H1 (cell line): ENCODE data around the gene C18orf63. TPM values are rescaled to one million over a fixed set of nuclear protein-coding genes. Genes with fewer than 3 reads are reported as not detected.

ENCODE experiments used
- CTCF ChIA-PET: fragments of 300-600 bp; sonication (Branson Sonifier 250); formaldehyde crosslinking; loops from one replicate; lab custom pipeline; 2021; ENCODE audit not compliant: partially characterized antibody; lab: Charles Lee
- POLR2A ChIA-PET: fragments of 300-600 bp; sonication (Branson Sonifier 250); formaldehyde crosslinking; loops from one replicate; lab custom pipeline; 2021; ENCODE audit warnings: inconsistent platforms; ENCODE audit not compliant: partially characterized antibody; lab: Charles Lee
- DNase-seq, 2 experiments: peaks; one replicate each; pipeline versions ENCODE4 v3.0.0 to v3.0.0-alpha.2; 2010 to 2022; ENCODE audit warnings: low spot score in 2 of 2, low read depth in 1 of 2, mixed read lengths in 1 of 2
- FAIRE-seq: peaks from 2 replicates; lab custom pipeline; 2011; peaks lifted over from hg19 to GRCh38; lab: Jason Lieb, UNC
- H2AFZ ChIP-seq: 2 replicates; pipeline ENCODE4 v1.8.1; 2012; ENCODE audit warnings: low read length, inconsistent platforms
- H2AK5ac ChIP-seq: 2 replicates; pipeline ENCODE4 v1.6.1; 2013; ENCODE audit warnings: low read depth, low read length
- H2BK120ac ChIP-seq: replicated peaks from 2 replicates; pipeline ENCODE3; 2013; ENCODE audit warnings: low read depth, low read length, inconsistent platforms
- H2BK12ac ChIP-seq: 2 replicates; pipeline ENCODE4 v1.6.1; 2013; ENCODE audit warnings: low read depth, low read length
- H2BK15ac ChIP-seq: 2 replicates; pipeline ENCODE4 v1.6.1; 2013; ENCODE audit warnings: low read length
- H2BK20ac ChIP-seq: 2 replicates; pipeline ENCODE4 v1.6.1; 2013; ENCODE audit warnings: low read length
- H2BK5ac ChIP-seq: 2 replicates; pipeline ENCODE4 v1.6.1; 2013; ENCODE audit warnings: low read depth, low read length
- H3K14ac ChIP-seq: 2 replicates; pipeline ENCODE4 v1.6.1; 2013; ENCODE audit warnings: inconsistent platforms; ENCODE audit not compliant: insufficient read length
- H3K18ac ChIP-seq: 2 replicates; pipeline ENCODE4 v1.6.1; 2013; ENCODE audit warnings: low read length; ENCODE audit errors: extremely low read depth
- H3K23ac ChIP-seq: 2 replicates; pipeline ENCODE4 v1.6.1; 2013; ENCODE audit warnings: inconsistent platforms; ENCODE audit not compliant: insufficient read length
- H3K23me2 ChIP-seq: 2 replicates; pipeline ENCODE4 v1.6.1; 2013; ENCODE audit warnings: low read depth, low read length
- H3K27ac ChIP-seq: 2 replicates; pipeline ENCODE4 v1.6.1; 2011; ENCODE audit warnings: low read depth, low read length, inconsistent platforms
- H3K27me3 ChIP-seq, 4 experiments: replicated peaks in 1 of 4; 1 replicate in 1 of 4; 2 replicates in 3 of 4; pipeline versions ENCODE4 v1.6.1 to v1.8.1; 2011 to 2013; ENCODE audit warnings: low read length in 3 of 4, mild to moderate bottlenecking in 3 of 4, inconsistent platforms in 2 of 4, mixed read lengths in 2 of 4, moderate library complexity in 1 of 4; ENCODE audit not compliant: control insufficient read depth in 3 of 4, insufficient read depth in 3 of 4; ENCODE audit errors: extremely low read depth in 1 of 4
- H3K36me3 ChIP-seq, 4 experiments: 2 replicates each; pipeline versions ENCODE4 v1.6.1 to v1.8.1; 2011 to 2013; ENCODE audit warnings: mild to moderate bottlenecking in 4 of 4, low read length in 3 of 4, moderate library complexity in 2 of 4, control low read depth in 1 of 4, inconsistent platforms in 1 of 4; ENCODE audit not compliant: insufficient read depth in 4 of 4, control insufficient read depth in 2 of 4
- H3K4ac ChIP-seq: replicated peaks from 2 replicates; pipeline ENCODE3; 2013; ENCODE audit warnings: low read length, low read depth, mixed read lengths, inconsistent platforms; ENCODE audit not compliant: insufficient read length
- H3K4me1 ChIP-seq, 4 experiments: replicated peaks in 1 of 4; 1 replicate in 1 of 4; 2 replicates in 3 of 4; pipeline versions ENCODE4 v1.6.1 to v1.8.1; 2011 to 2013; ENCODE audit warnings: low read length in 3 of 4, inconsistent platforms in 2 of 4, mixed read lengths in 1 of 4; ENCODE audit not compliant: insufficient read depth in 4 of 4, control insufficient read depth in 3 of 4
- H3K4me2 ChIP-seq, 2 experiments: 2 replicates each; pipeline versions ENCODE4 v1.6.1 to v1.8.1; 2011 to 2013; ENCODE audit warnings: low read depth in 2 of 2, low read length in 2 of 2, control low read depth in 1 of 2, inconsistent platforms in 1 of 2, mild to moderate bottlenecking in 1 of 2; ENCODE audit not compliant: insufficient read depth in 1 of 2
- H3K4me3 ChIP-seq, 4 experiments: fragments of 200-600, 300-600 bp in 1 of 4; sonication (generic), shearing (Covaris generic), sonication (Bioruptor Twin) in 1 of 4; 2 replicates each; pipeline versions ENCODE4 v1.5.1 to v1.8.1; 2011 to 2016; ENCODE audit warnings: low read length in 4 of 4, low read depth in 3 of 4, control low read depth in 2 of 4, inconsistent platforms in 2 of 4, mild to moderate bottlenecking in 2 of 4, mixed read lengths in 1 of 4, moderate library complexity in 1 of 4; ENCODE audit not compliant: insufficient read depth in 2 of 4; ENCODE audit errors: extremely low read depth in 1 of 4
- H3K56ac ChIP-seq: replicated peaks from 2 replicates; pipeline ENCODE3; 2013; ENCODE audit warnings: low read depth, mild to moderate bottlenecking, mixed read lengths, low read length, inconsistent platforms; ENCODE audit not compliant: insufficient read length
- H3K79me1 ChIP-seq: 2 replicates; pipeline ENCODE4 v1.6.1; 2013; ENCODE audit warnings: low read depth, low read length, control low read depth
- H3K79me2 ChIP-seq, 2 experiments: 2 replicates each; pipeline versions ENCODE4 v1.6.1 to v1.8.1; 2012 to 2013; ENCODE audit warnings: low read length in 2 of 2, mild to moderate bottlenecking in 2 of 2, inconsistent platforms in 1 of 2; ENCODE audit not compliant: insufficient read depth in 2 of 2, control insufficient read depth in 1 of 2
- H3K9ac ChIP-seq, 4 experiments: replicated peaks in 1 of 4; 1 replicate in 1 of 4; 2 replicates in 3 of 4; pipeline versions ENCODE4 v1.6.1 to v1.8.1; 2011 to 2013; ENCODE audit warnings: low read depth in 3 of 4, low read length in 3 of 4, control low read depth in 2 of 4, mild to moderate bottlenecking in 2 of 4, moderate library complexity in 2 of 4, inconsistent platforms in 1 of 4; ENCODE audit errors: extremely low read depth in 1 of 4
- H3K9me3 ChIP-seq, 2 experiments: 2 replicates each; pipeline versions ENCODE4 v1.6.1 to v1.8.1; 2012 to 2013; ENCODE audit warnings: mild to moderate bottlenecking in 2 of 2, moderate library complexity in 2 of 2, control low read depth in 1 of 2, inconsistent platforms in 1 of 2, low read depth in 1 of 2, low read length in 1 of 2, mixed read lengths in 1 of 2; ENCODE audit not compliant: insufficient read depth in 2 of 2
- H4K20me1 ChIP-seq, 2 experiments: replicated peaks in 1 of 2; 2 replicates each; pipeline versions ENCODE3 to v1.8.1; 2011 to 2013; ENCODE audit warnings: inconsistent platforms in 2 of 2, low read length in 2 of 2, mild to moderate bottlenecking in 1 of 2; ENCODE audit not compliant: insufficient read depth in 2 of 2, control insufficient read depth in 1 of 2
- H4K5ac ChIP-seq: 2 replicates; pipeline ENCODE4 v1.6.1; 2013; ENCODE audit warnings: low read length, low read depth, mixed read lengths, inconsistent platforms; ENCODE audit not compliant: insufficient read length
- H4K8ac ChIP-seq: 2 replicates; pipeline ENCODE4 v1.8.0; 2013; ENCODE audit warnings: mild to moderate bottlenecking, moderate library complexity, low read length, inconsistent platforms; ENCODE audit not compliant: insufficient read depth; ENCODE audit errors: extremely low read depth
- H4K91ac ChIP-seq: replicated peaks from 2 replicates; pipeline ENCODE3; 2013; ENCODE audit warnings: low read length, mixed read lengths, inconsistent platforms; ENCODE audit not compliant: insufficient read length
- ASH2L ChIP-seq: fragments of 200-600, 300-600 bp; sonication (generic); IDR thresholded peaks from one replicate; pipeline ENCODE4 v1.7.1; 2017; ENCODE audit warnings: low read length
- CHD1 ChIP-seq: IDR thresholded peaks from 2 replicates; pipeline ENCODE4 v1.6.1; 2012; ENCODE audit warnings: low read depth, low read length, improper control_type of control experiment
- CHD2 ChIP-seq: IDR thresholded peaks from 2 replicates; pipeline ENCODE4 v1.6.1; 2012; ENCODE audit warnings: low read length, improper control_type of control experiment
- CTBP2 ChIP-seq: IDR thresholded peaks from 2 replicates; pipeline ENCODE4 v1.7.0; 2011; ENCODE audit warnings: borderline replicate concordance, mild to moderate bottlenecking, moderate library complexity, mixed read lengths, low read length; ENCODE audit not compliant: insufficient read depth, insufficient read length
- EP300 ChIP-seq, 2 experiments: IDR thresholded peaks; 1 replicate in 1 of 2; 2 replicates in 1 of 2; pipeline ENCODE4 v1.6.1; 2011 to 2012; ENCODE audit warnings: low read depth in 2 of 2, low read length in 2 of 2, mild to moderate bottlenecking in 2 of 2, borderline replicate concordance in 1 of 2, inconsistent platforms in 1 of 2, moderate library complexity in 1 of 2
- JUND ChIP-seq: IDR thresholded peaks from 2 replicates; pipeline ENCODE4 v1.6.1; 2011; ENCODE audit warnings: mild to moderate bottlenecking, improper control_type of control experiment, low read length
- NRF1 ChIP-seq: IDR thresholded peaks from 2 replicates; pipeline ENCODE4 v1.6.1; 2011; ENCODE audit warnings: mild to moderate bottlenecking, low read depth, low read length, improper control_type of control experiment
- SP1 ChIP-seq: IDR thresholded peaks from 2 replicates; pipeline ENCODE4 v1.6.1; 2011; ENCODE audit warnings: low read depth, low read length
- SP2 ChIP-seq: IDR thresholded peaks from 2 replicates; pipeline ENCODE4 v1.6.1; 2012; ENCODE audit warnings: mild to moderate bottlenecking, low read length, inconsistent platforms
- SUZ12 ChIP-seq: fragments of 200-600 bp; sonication (generic); IDR thresholded peaks from 2 replicates; pipeline ENCODE4 v1.6.1; 2012; ENCODE audit warnings: mild to moderate bottlenecking, inconsistent platforms, low read length, moderate library complexity, mixed read lengths
- TCF12 ChIP-seq: IDR thresholded peaks from 2 replicates; pipeline ENCODE4 v1.6.1; 2011; ENCODE audit warnings: low read depth, mild to moderate bottlenecking, low read length
- polyA plus RNA-seq, 7 experiments: library from polyadenylated mRNA; depleted of rRNA in 3 of 7; stranded (reverse) in 5 of 7; unstranded in 2 of 7; fragments of >200 nt in 5 of 7; fragments of 200-250 nt in 2 of 7; gene quantifications; 1 replicate in 5 of 7; 2 replicates in 1 of 7; 4 replicates in 1 of 7; pipeline versions ENCODE4 v1.2.1 to v1.2.3, GENCODE V29; 2011 to 2013; ENCODE audit warnings: missing spikeins in 2 of 7, mixed read lengths in 2 of 7
- total RNA-seq: library from RNA; stranded (reverse); fragmentation: NEBNext Ultra II Directional; extraction: Animal tissue kit (Norgen Biotek cat#: 25700); gene quantifications from 2 replicates; pipeline ENCODE4 v1.2.1, GENCODE V29; 2021

The C18orf63 gene
- total and polyA plus RNA-seq, 2 of the 8 experiments (the other 6 are each of a cell fraction or from before 2014, with no cell fraction given) = not detected

DNA sequence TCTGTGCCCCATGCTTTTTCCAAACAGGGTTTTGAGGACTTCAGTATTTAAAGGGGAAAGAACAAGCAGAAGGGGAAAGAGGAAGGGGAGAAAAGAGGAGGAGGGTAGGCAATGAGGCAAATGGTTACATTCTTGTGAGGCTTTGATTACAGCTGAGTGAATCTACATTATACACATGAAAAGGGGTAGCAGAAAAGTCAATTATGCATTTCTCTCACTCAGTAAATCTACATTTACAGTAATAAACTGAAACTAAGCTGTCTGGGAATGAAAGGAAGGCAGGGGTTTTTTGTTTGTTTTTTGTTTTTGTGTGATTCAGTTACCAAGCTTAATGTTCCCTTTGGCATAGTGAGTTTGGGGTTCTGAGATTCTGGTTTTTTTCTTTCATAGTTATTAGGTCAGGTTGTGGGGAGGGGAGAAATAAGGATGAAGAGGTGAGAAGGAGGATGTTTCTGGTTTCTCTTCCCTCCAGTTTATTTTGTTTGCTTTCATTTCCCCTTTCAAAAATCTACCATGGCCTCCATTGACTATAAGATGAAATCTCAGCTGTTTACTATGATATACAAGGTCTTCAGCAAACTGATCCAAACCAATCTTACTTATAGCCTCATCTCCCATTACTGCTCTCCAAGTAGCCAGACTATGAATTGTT lies 18.7 kb downstream of the C18orf63 start:
- no peak overlapping the region for H2BK12ac ChIP-seq
- H3K79me1 ChIP-seq = no peaks in the 10 kb centered on the region
- no peak overlapping the region for H3K4me3 ChIP-seq
- no peak overlapping the region for H4K91ac ChIP-seq
- no peak for DNase-seq
- H4K20me1 ChIP-seq = no peaks in the 10 kb centered on the region
- no peak overlapping the region for H3K18ac ChIP-seq
- ChIA-PET CTCF (interaction anchor here (0.7 to 2.3 kb wide), 2 partner anchors 44 to 136 kb away, joined by 4 to 10 read pairs; no protein-coding TSS in a partner anchor), POLR2A (no interaction called here)
- no peak overlapping the region for H3K4ac ChIP-seq
- H2BK5ac ChIP-seq = no peak overlapping the region
- no peak overlapping the region for H3K14ac ChIP-seq
- no peak overlapping the region for H2BK120ac ChIP-seq
- H3K23me2 ChIP-seq = no peaks in the 10 kb centered on the region
- no peaks in the 10 kb centered on the region for H3K9me3 ChIP-seq
- H3K4me1 ChIP-seq = no peaks in the 10 kb centered on the region
- no peak overlapping the region for H2AK5ac ChIP-seq
- H3K27ac ChIP-seq = no peak overlapping the region
- H2BK15ac ChIP-seq = no peak overlapping the region
- H2AFZ ChIP-seq = peak overlapping the region; percentile 41; the same call in 1 of the 2 replicates
- H3K9ac ChIP-seq = no peak overlapping the region
- H4K8ac ChIP-seq = no peak overlapping the region
- H3K4me2 ChIP-seq = no peak overlapping the region
- no peak overlapping the region for H4K5ac ChIP-seq
- no peak overlapping the region for H3K56ac ChIP-seq
- H3K23ac ChIP-seq = no peak overlapping the region
- no peaks in the 10 kb centered on the region for H3K79me2 ChIP-seq
- no peak overlapping the region for H2BK20ac ChIP-seq
- no peak for FAIRE-seq
- no peaks in the 10 kb centered on the region for H3K27me3 ChIP-seq
- H3K36me3 ChIP-seq = no peaks in the 10 kb centered on the region
- TF ChIP-seq SP1 = no peak
- TF ChIP-seq TCF12 = no peak
- TF ChIP-seq CHD2 = no peak
- TF ChIP-seq ASH2L = no peak
- TF ChIP-seq EP300 (IDR thresholded peaks at IDR 0.05; ENCODE audit: borderline replicate concordance in 1 of 2, low read depth in 2 of 2, low read length in 2 of 2) = no peak
- TF ChIP-seq JUND = no peak
- no peak for TF ChIP-seq CTBP2
- no peak for TF ChIP-seq CHD1
- no peak for TF ChIP-seq SUZ12
- TF ChIP-seq SP2 = no peak
- TF ChIP-seq NRF1 = no peak
